ENCODE data around the gene SGTB. TPM values are rescaled to one million over a fixed set of nuclear protein-coding genes. Genes with fewer than 3 reads are reported as not detected.

Gene SGTB
- total RNA-seq, 6 donors from 2014 or later, result 5.2 to 9.8 (median 8.0) TPM

DNA sequence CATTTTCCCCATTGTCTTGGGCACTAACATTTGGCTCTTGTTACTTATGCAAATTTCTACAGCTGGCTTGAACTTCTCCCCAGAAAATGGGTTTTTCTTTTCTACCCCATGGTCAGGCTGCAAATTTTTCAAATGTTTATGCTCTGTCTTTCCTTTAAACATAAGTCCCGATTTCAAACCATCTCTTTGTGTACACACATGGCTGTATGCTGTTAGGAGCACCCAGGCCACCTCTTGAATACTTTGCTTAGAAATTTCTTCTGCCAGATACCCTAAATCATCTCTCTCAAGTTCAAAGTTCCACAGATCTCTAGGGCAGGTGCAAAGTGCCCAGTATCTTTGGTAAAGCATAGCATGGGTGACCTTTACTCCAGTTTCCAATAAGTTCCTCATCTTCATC is 45.7 kb upstream of the SGTB start:
- 88 to 100% methylated on average over 1 of the region's 1 CpG for WGBS, 2 donors
- ATAC-seq (ENCODE audit: low FRiP score in 2 of 2), result no peak
- Histone ChIP-seq H3K4me1 (no peaks in the 10 kb centered on the region), H3K9me3 (no peaks in the 10 kb centered on the region), H3K27me3 (no peaks in the 10 kb centered on the region), H3K27ac (no peak overlapping the region), H3K4me3 (no peak overlapping the region), H3K36me3 (no peaks in the 10 kb centered on the region)
- no peak for TF ChIP-seq POLR2AphosphoS5 (IDR thresholded peaks at IDR 0.05)
- no peak for TF ChIP-seq EP300 (IDR thresholded peaks at IDR 0.05)
- no peak for TF ChIP-seq POLR2A (IDR thresholded peaks at IDR 0.05)
- TF ChIP-seq, protein P1, sequence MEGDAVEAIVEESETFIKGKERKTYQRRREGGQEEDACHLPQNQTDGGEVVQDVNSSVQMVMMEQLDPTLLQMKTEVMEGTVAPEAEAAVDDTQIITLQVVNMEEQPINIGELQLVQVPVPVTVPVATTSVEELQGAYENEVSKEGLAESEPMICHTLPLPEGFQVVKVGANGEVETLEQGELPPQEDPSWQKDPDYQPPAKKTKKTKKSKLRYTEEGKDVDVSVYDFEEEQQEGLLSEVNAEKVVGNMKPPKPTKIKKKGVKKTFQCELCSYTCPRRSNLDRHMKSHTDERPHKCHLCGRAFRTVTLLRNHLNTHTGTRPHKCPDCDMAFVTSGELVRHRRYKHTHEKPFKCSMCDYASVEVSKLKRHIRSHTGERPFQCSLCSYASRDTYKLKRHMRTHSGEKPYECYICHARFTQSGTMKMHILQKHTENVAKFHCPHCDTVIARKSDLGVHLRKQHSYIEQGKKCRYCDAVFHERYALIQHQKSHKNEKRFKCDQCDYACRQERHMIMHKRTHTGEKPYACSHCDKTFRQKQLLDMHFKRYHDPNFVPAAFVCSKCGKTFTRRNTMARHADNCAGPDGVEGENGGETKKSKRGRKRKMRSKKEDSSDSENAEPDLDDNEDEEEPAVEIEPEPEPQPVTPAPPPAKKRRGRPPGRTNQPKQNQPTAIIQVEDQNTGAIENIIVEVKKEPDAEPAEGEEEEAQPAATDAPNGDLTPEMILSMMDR (IDR thresholded peaks at IDR 0.05), result no peak
- DNase-seq, result no peak

DNA sequence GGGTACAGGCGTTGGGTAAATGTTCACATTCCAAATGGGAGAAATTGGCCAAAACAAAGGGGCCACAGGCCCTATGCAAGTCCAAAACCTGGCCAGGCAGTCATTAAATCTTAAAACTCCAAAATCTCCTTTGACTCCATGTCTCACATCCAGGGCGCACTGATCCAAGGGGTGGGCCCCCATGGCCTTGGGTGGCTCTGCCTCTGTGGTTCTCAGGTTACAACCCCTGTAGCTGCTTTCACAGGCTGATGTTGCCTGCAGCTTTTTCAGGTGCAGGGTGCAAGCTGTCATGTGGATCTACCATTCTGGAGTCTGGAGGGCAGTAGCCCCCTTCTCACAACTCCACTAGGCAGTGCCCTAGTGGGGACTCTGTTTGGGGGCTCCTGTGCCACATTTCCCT is 44.9 kb upstream of the SGTB start:
- no peak for ATAC-seq (ENCODE audit: low FRiP score in 2 of 2)
- 90 to 100% methylated on average over 2 of the region's 2 CpGs for WGBS, 2 donors
- TF ChIP-seq POLR2AphosphoS5 (IDR thresholded peaks at IDR 0.05), result no peak
- no peak for TF ChIP-seq EP300 (IDR thresholded peaks at IDR 0.05)
- TF ChIP-seq, protein P1 (IDR thresholded peaks at IDR 0.05), result no peak
- TF ChIP-seq POLR2A (IDR thresholded peaks at IDR 0.05), result no peak

DNA sequence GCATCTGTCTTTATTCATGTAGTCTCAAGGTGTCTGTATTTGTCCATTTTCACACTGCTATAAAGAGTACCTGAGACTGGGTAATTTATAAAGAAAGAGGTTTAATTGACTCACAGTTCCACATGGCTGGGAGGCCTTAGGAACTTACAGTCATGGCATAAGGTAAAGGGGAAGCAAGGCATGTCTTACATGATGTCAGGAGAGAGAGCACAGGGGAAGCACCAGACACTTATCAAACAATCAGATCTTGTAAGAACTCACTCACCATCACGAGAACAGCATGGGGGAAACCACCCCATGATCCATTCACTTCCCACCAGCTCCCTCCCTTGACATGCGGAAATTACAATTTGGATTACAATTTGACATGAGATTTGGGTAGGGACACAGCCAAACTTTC is 44.3 kb upstream of the SGTB start:
- WGBS, 2 donors, result 59 to 85% methylated on average over 2 of the region's 2 CpGs
- Histone ChIP-seq H3K27ac (no peak overlapping the region), H3K4me1 (peaks cover 0 to 3% (median under 1%) of the 10 kb centered on the region in 4 donors), H3K4me3 (no peak overlapping the region), H3K27me3 (no peaks in the 10 kb centered on the region), H3K9me3 (no peaks in the 10 kb centered on the region), H3K36me3 (no peaks in the 10 kb centered on the region)
- DNase-seq, result no peak
- TF ChIP-seq, protein P1 (IDR thresholded peaks at IDR 0.05), result no peak
- no peak for TF ChIP-seq POLR2A (IDR thresholded peaks at IDR 0.05)
- no peak for TF ChIP-seq POLR2AphosphoS5 (IDR thresholded peaks at IDR 0.05)
- TF ChIP-seq EP300 (IDR thresholded peaks at IDR 0.05), result no peak
- ATAC-seq (ENCODE audit: low FRiP score in 2 of 2), result no peak

More for the DNA sequence above, 44.9 kb upstream of the SGTB start:
- Histone ChIP-seq H3K27ac (no peak overlapping the region), H3K4me1 (no peaks in the 10 kb centered on the region), H3K4me3 (no peak overlapping the region), H3K9me3 (no peaks in the 10 kb centered on the region), H3K27me3 (no peaks in the 10 kb centered on the region), H3K36me3 (no peaks in the 10 kb centered on the region)
- no peak for DNase-seq

DNA sequence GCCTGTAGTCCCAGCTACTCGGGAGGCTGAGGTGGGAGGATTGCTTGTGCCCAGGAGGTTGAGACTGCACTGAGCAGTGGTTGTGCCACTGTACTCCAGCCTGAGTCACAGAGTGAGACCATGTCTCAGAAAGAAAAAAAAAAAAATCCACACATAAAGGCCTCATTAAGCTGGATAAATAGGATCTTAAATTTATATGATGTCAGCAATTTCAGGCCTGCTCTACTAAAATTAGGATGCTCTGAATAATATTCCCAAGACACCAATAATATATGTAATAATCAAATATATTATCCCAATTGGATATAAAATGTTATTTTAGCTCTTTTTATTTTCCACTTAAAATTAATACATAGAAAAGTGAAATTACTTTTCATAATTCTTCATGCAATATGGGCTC is 43.7 kb upstream of the SGTB start:
- 100% methylated on average over 1 of the region's 1 CpG for WGBS, 2 donors

DNA sequence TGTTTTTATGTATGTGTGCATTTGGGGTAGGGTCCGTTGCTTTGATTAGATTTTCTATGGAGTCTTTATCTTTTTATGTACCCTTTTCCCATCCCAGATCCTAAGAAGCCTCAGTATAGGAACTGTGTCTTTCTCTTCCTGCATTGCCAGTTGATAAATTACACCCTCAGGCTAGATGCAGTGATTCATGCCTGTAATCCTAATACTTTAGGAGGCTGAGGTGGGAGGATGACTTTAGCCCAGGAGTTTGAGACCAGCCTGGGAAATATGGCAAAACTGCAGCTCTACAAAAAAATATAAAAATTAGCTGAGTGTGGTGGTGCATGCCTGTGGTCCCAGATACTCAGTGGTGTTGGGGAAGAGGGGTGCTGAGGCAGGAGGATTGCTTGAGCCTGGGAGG is 40.3 kb upstream of the SGTB start:
- TF ChIP-seq, protein P1 (IDR thresholded peaks at IDR 0.05), result no peak
- TF ChIP-seq POLR2A (IDR thresholded peaks at IDR 0.05) (no peak), POLR2AphosphoS5 (IDR thresholded peaks at IDR 0.05) (no peak), EP300 (IDR thresholded peaks at IDR 0.05) (no peak)
- no peak for DNase-seq
- Histone ChIP-seq H3K27ac (no peak overlapping the region), H3K4me1 (peaks cover 0 to 9% (median 4%) of the 10 kb centered on the region in 4 donors), H3K27me3 (no peaks in the 10 kb centered on the region), H3K9me3 (no peaks in the 10 kb centered on the region), H3K36me3 (no peaks in the 10 kb centered on the region), H3K4me3 (no peak overlapping the region)
- ATAC-seq (ENCODE audit: low FRiP score in 2 of 2), result no peak
- 83 to 93% methylated on average over 1 of the region's 1 CpG for WGBS, 2 donors

More for the DNA sequence above, 43.7 kb upstream of the SGTB start:
- no peak for DNase-seq
- TF ChIP-seq, protein P1 (IDR thresholded peaks at IDR 0.05), result no peak
- TF ChIP-seq POLR2AphosphoS5 (IDR thresholded peaks at IDR 0.05), result no peak
- TF ChIP-seq POLR2A (IDR thresholded peaks at IDR 0.05), result no peak
- no peak for TF ChIP-seq EP300 (IDR thresholded peaks at IDR 0.05)
- Histone ChIP-seq H3K4me3 (no peak overlapping the region), H3K36me3 (no peaks in the 10 kb centered on the region), H3K27me3 (no peaks in the 10 kb centered on the region), H3K27ac (no peak overlapping the region), H3K9me3 (no peaks in the 10 kb centered on the region), H3K4me1 (peaks cover 0 to 8% (median 4%) of the 10 kb centered on the region in 4 donors)
- ATAC-seq (ENCODE audit: low FRiP score in 2 of 2), result no peak
